Caco-2 (cell line): Measurements from ENCODE around the gene GRIA3. TPM values are rescaled to one million over a fixed set of nuclear protein-coding genes. Genes with fewer than 3 reads are reported as not detected.

ENCODE experiments used
- BruUV-seq: library from RNA; stranded (reverse); fragments of 400-500 nt; replicated peaks from 2 replicates; lab custom pipeline; 2021; lab: Mats Ljungman, UMichigan
- CTCF ChIA-PET: fragments of 300-600 bp; sonication (Branson Sonifier 250); formaldehyde crosslinking; loops from one replicate; lab custom pipeline; 2022; ENCODE audit warnings: antibody characterized with exemption; lab: Charles Lee
- POLR2A ChIA-PET: fragments of 300-600 bp; sonication (Branson Sonifier 250); formaldehyde crosslinking; loops from one replicate; lab custom pipeline; 2022; ENCODE audit warnings: antibody characterized with exemption; lab: Charles Lee
- DNase-seq, 2 experiments: peaks; one replicate each; pipeline versions ENCODE4 v3.0.0 to v3.0.0-alpha.2; 2020 to 2022
- H3K27me3 ChIP-seq: replicated peaks from 2 replicates; pipeline ENCODE4 v1.6.0; 2011; ENCODE audit warnings: low read length; ENCODE audit not compliant: control insufficient read depth, insufficient read depth
- H3K36me3 ChIP-seq: 2 replicates; pipeline ENCODE4 v1.5.1; 2011; ENCODE audit warnings: low read length; ENCODE audit not compliant: control insufficient read depth, insufficient read depth
- H3K4me1 ChIP-seq: fragments of 250-450 bp; sonication (Bioruptor Pico); 2 replicates; pipeline ENCODE4 v1.5.1; 2020; ENCODE audit warnings: mild to moderate bottlenecking
- H3K4me3 ChIP-seq: 2 replicates; pipeline ENCODE4 v1.5.1; 2011; ENCODE audit warnings: low read depth, mild to moderate bottlenecking, control low read depth, low read length
- H3K9me3 ChIP-seq: fragments of 250-450 bp; sonication (Bioruptor Pico); 2 replicates; pipeline ENCODE4 v1.5.1; 2020; ENCODE audit warnings: mild to moderate bottlenecking, moderate library complexity
- H3K27ac Mint-ChIP-seq: one replicate; pipeline ENCODE4 v1.8.0; 2022; ENCODE audit warnings: mixed read lengths; ENCODE audit not compliant: unreplicated experiment
- H3K27me3 Mint-ChIP-seq: one replicate; pipeline ENCODE4 v1.8.0; 2022; ENCODE audit warnings: mixed read lengths; ENCODE audit not compliant: insufficient read depth, unreplicated experiment
- H3K36me3 Mint-ChIP-seq: one replicate; pipeline ENCODE4 v1.8.0; 2022; ENCODE audit warnings: mild to moderate bottlenecking, mixed read lengths; ENCODE audit not compliant: insufficient read depth, unreplicated experiment
- H3K4me1 Mint-ChIP-seq: one replicate; pipeline ENCODE4 v1.8.0; 2022; ENCODE audit warnings: low read depth, mixed read lengths; ENCODE audit not compliant: unreplicated experiment
- H3K4me3 Mint-ChIP-seq: one replicate; pipeline ENCODE4 v1.8.0; 2022; ENCODE audit warnings: mild to moderate bottlenecking, moderate library complexity, mixed read lengths; ENCODE audit not compliant: unreplicated experiment
- H3K9me3 Mint-ChIP-seq: one replicate; pipeline ENCODE4 v1.8.0; 2022; ENCODE audit warnings: mixed read lengths; ENCODE audit not compliant: unreplicated experiment
- intact Hi-C: fragments of 100-400 bp; cut with micrococcal nuclease; formaldehyde crosslinking; loops from one replicate; pipeline ENCODE4 v1.10.0; 2022; ENCODE audit not compliant: unreplicated experiment
- total RNA-seq: library from RNA; stranded (reverse); gene quantifications from 2 replicates; pipeline ENCODE4 v1.2.3, GENCODE V29; 2022
- TF ChIP-seq, protein P1 (sequence below), 2 experiments: fragments of 200-600 bp in 1 of 2; IDR thresholded peaks; 1 replicate in 1 of 2; 2 replicates in 1 of 2; pipeline versions ENCODE4 v1.5.1 to v1.8.0; 2011 to 2022; ENCODE audit warnings: antibody characterized with exemption in 1 of 2, control low read depth in 1 of 2, inconsistent platforms in 1 of 2, low read depth in 1 of 2, low read length in 1 of 2, mild to moderate bottlenecking in 1 of 2, moderate library complexity in 1 of 2; ENCODE audit not compliant: insufficient read depth in 1 of 2, severe bottlenecking in 1 of 2, unreplicated experiment in 1 of 2

GRIA3 gene
- total RNA-seq, 1 experiment from 2014 or later, result not detected

DNA sequence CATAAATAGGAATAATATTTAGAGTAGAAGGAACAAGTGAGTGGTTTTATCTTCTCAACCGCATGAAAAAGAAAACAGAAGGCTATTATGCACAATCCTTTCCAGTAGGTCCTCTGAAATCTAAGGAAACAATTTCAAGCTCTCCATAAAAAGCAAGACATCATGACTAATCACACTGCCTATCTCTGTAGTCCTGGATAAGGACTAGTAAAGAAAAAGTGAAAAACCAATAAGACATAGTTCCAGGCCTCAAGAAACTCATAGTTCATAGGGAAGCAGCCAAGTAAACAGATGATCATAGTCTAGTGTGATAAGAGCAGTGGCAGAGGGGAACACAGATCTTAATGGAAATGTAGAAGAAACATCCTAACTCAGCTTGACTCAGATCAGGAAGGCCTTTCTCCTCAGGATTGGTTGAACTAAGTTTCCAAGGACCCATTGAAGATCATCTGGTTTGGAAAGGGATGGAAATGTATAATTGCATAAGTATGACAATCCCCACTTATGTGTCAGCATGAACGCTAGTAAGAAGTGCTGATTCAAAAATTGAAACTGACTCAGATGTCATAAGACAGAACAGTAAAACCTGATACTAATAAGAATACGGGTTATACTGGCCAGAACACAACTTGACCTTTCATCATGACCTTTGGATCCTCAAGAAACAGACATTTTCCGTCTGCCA is 155.3 kb downstream of the GRIA3 start:
- no peaks in the 10 kb centered on the region for H3K36me3 ChIP-seq
- no peaks in the 10 kb centered on the region for H3K27me3 ChIP-seq
- H3K9me3 ChIP-seq, result no peaks in the 10 kb centered on the region
- H3K36me3 Mint-ChIP-seq, result no peaks in the 10 kb centered on the region
- H3K4me3 Mint-ChIP-seq, result no peak overlapping the region
- no peak overlapping the region for H3K27ac Mint-ChIP-seq
- intact Hi-C loops, result no loop called here
- ChIA-PET POLR2A (no interaction called here), CTCF (no interaction called here)
- peaks cover under 1% of the 10 kb centered on the region for H3K27me3 Mint-ChIP-seq
- H3K4me3 ChIP-seq, result no peak overlapping the region
- H3K4me1 ChIP-seq, result no peaks in the 10 kb centered on the region
- DNase-seq, result no peak
- BruUV-seq, result no TSS peak
- H3K9me3 Mint-ChIP-seq, result no peaks in the 10 kb centered on the region
- no peaks in the 10 kb centered on the region for H3K4me1 Mint-ChIP-seq
- TF ChIP-seq, protein P1, sequence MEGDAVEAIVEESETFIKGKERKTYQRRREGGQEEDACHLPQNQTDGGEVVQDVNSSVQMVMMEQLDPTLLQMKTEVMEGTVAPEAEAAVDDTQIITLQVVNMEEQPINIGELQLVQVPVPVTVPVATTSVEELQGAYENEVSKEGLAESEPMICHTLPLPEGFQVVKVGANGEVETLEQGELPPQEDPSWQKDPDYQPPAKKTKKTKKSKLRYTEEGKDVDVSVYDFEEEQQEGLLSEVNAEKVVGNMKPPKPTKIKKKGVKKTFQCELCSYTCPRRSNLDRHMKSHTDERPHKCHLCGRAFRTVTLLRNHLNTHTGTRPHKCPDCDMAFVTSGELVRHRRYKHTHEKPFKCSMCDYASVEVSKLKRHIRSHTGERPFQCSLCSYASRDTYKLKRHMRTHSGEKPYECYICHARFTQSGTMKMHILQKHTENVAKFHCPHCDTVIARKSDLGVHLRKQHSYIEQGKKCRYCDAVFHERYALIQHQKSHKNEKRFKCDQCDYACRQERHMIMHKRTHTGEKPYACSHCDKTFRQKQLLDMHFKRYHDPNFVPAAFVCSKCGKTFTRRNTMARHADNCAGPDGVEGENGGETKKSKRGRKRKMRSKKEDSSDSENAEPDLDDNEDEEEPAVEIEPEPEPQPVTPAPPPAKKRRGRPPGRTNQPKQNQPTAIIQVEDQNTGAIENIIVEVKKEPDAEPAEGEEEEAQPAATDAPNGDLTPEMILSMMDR (IDR thresholded peaks at IDR 0.05; ENCODE audit: insufficient read depth in 1 of 2, low read depth in 1 of 2, low read length in 1 of 2, severe bottlenecking in 1 of 2, unreplicated experiment in 1 of 2), result no peak

DNA sequence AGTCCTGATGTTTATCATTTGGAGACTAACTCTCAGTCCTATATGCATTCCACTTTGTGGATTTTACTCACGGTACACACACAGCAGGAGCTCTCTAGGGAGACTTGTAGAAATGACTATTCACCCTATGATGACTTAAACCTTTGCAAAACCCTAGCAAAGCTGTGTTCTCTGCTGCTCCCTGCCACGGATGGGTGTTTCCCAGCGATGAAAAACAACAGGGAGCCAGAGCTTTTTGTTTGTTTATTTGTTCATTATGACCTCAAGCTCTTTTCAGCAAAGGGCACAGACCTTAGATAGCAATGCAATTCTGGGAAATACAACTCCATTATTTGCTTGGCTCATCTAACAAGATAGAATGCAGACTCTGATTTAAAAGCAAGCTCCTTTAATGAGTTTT is 156.6 kb downstream of the GRIA3 start:
- ChIA-PET POLR2A (no interaction called here), CTCF (no interaction called here)
- no peaks in the 10 kb centered on the region for H3K4me1 ChIP-seq
- H3K9me3 Mint-ChIP-seq, result no peaks in the 10 kb centered on the region
- H3K4me3 ChIP-seq, result no peak overlapping the region
- intact Hi-C loops, result no loop called here
- TF ChIP-seq, protein P1 (IDR thresholded peaks at IDR 0.05; ENCODE audit: insufficient read depth in 1 of 2, low read depth in 1 of 2, low read length in 1 of 2, severe bottlenecking in 1 of 2, unreplicated experiment in 1 of 2), result no peak
- H3K4me1 Mint-ChIP-seq, result no peaks in the 10 kb centered on the region
- no peaks in the 10 kb centered on the region for H3K27me3 ChIP-seq
- DNase-seq, result no peak
- H3K9me3 ChIP-seq, result no peaks in the 10 kb centered on the region
- H3K36me3 Mint-ChIP-seq, result no peaks in the 10 kb centered on the region
- H3K27me3 Mint-ChIP-seq, result peaks cover 2% of the 10 kb centered on the region
- no TSS peak for BruUV-seq
- no peak overlapping the region for H3K4me3 Mint-ChIP-seq
- H3K27ac Mint-ChIP-seq, result no peak overlapping the region
- no peaks in the 10 kb centered on the region for H3K36me3 ChIP-seq

DNA sequence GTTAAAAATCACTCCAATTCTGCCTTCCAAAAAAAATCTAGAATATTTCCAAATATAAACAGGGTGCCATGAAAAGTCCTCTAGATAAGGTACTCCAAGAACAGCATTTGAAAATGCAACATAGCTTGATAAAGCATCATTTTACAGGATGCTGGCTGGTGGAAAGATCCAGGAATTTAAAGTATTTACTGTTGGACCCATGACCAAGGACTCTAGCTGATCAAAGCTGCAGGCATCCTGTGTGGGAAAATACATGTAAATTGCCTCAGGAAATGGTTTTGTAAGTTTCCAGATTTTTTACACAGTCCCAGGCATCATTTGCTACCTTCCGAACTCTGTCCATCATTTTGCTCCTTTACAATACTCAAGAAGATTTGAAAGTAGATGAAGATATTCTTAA is 164.4 kb downstream of the GRIA3 start:
- no peak overlapping the region for H3K27ac Mint-ChIP-seq
- H3K4me3 Mint-ChIP-seq, result no peak overlapping the region
- no TSS peak for BruUV-seq
- TF ChIP-seq, protein P1 (IDR thresholded peaks at IDR 0.05; ENCODE audit: insufficient read depth in 1 of 2, low read depth in 1 of 2, low read length in 1 of 2, severe bottlenecking in 1 of 2, unreplicated experiment in 1 of 2), result no peak
- no peak overlapping the region for H3K4me3 ChIP-seq
- no peaks in the 10 kb centered on the region for H3K36me3 ChIP-seq
- ChIA-PET CTCF (no interaction called here), POLR2A (no interaction called here)
- no peaks in the 10 kb centered on the region for H3K27me3 ChIP-seq
- H3K4me1 Mint-ChIP-seq, result no peaks in the 10 kb centered on the region
- no peaks in the 10 kb centered on the region for H3K9me3 ChIP-seq
- H3K36me3 Mint-ChIP-seq, result no peaks in the 10 kb centered on the region
- no peaks in the 10 kb centered on the region for H3K9me3 Mint-ChIP-seq
- H3K27me3 Mint-ChIP-seq, result peaks cover 2% of the 10 kb centered on the region
- H3K4me1 ChIP-seq, result no peaks in the 10 kb centered on the region
- DNase-seq, result no peak
- intact Hi-C loops, result no loop called here
